Non-pigmented ciliary epithelial cell (primary cell): ENCODE results near the gene TRIM66.

Source experiments
- DNase-seq: peaks from one replicate; pipeline ENCODE4 v3.0.0-alpha.2; 2010; ENCODE audit warnings: low read depth

Gene TRIM66

DNA sequence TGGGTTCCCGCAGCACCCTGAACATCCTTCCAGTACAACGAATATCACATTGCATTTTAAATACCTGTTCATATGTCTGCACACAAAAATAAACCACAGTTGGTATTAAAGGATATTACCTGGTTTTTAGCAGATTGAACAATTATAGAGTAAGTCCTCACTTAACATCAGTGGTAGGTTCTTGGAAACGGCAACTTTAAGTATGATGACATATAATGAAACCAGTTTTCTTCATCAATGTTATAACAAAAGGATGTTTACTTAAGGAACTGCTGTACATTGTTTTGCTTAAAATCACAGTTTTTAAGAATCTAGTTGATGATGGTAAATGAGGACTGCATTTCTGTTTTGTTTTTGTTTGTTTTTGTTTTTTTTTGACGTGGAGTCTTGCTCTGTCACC lies 28.0 kb downstream of the TRIM66 start:
- no peak for DNase-seq

DNA sequence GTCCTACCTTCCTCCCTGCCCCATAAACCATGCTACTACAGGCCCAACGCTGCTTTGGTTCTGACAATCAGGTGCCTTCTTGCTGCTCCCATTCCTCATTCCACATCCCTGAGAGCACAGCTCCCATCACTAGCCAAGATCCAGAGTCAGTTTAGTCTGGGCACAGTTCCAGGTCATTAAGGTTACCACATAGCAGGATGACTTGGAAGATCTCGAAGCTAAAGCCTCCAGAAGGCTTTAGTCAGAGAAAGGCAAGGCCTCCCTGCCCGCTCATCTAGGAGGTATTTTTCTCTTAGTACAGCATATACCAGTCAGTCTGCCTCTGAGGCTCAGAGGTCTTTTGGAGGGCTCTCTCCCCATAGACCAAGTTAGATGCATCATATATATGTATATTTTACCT lies 30.3 kb downstream of the TRIM66 start:
- peak; percentile 73 for DNase-seq

DNA sequence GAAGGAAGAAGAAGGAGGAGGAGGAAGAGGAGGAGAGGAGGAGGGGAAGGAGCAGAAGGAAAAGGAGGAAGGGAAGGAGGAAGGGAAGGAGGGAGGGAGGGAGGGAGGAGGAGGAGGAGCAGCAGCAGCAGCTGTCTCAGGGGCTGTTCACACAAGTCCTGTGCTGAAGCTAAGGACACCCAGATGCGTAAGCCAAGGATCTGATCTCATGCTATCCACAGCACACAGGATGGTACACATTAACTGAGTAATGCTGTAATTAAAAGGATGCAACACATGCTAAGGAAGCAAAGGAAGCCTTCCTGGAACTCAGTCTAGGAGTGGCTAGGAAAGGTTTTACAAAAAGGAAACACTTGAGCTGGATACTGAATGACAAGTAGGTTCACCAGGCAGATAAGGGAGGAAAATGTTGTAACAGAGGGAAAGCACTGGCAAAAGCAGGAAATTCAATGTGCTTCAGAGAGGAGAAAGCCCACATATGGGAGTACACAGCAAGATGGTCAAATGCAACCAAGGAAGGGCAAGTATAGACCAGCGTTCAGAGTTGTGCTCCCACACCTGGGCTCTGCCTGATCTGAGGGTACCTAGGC lies 32.0 kb downstream of the TRIM66 start:
- no peak for DNase-seq

DNA sequence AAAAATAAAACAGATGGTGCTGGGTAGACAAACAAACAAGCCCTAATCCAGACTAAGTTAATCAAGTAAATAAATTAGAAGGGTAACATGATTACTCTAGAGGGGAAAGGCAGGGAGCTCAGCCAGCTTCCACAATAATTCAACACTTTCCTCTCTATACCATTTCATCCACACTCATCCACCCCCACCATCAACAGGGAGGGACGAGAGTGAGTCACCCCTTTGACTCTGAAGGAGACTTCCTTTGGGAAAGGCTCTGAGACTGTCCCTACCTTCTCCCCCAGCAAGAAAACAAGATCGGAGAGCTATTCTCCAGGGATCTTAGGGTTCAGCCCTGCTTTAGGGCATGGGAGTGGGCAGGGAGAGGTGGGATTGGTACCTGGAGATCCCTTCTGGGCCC lies 33.1 kb downstream of the TRIM66 start:
- peak; percentile 24 for DNase-seq

DNA sequence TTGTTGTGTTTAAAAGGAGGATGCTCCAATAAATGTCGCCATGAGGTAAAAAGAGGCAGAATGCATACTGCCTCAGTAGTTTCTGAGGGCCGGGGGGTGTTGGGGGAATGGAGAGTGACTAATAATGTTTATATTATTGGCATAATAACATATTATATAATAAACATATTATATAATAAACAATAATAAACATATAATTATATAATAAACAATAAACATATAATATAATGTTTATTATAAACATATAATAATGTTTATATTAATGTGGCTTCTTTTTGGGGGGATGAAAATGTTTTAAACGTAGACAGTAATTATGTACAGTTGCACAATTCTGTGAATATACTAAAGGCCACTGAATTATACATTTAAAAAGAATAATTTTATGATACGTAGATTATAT lies 35.6 kb downstream of the TRIM66 start:
- no peak for DNase-seq

DNA sequence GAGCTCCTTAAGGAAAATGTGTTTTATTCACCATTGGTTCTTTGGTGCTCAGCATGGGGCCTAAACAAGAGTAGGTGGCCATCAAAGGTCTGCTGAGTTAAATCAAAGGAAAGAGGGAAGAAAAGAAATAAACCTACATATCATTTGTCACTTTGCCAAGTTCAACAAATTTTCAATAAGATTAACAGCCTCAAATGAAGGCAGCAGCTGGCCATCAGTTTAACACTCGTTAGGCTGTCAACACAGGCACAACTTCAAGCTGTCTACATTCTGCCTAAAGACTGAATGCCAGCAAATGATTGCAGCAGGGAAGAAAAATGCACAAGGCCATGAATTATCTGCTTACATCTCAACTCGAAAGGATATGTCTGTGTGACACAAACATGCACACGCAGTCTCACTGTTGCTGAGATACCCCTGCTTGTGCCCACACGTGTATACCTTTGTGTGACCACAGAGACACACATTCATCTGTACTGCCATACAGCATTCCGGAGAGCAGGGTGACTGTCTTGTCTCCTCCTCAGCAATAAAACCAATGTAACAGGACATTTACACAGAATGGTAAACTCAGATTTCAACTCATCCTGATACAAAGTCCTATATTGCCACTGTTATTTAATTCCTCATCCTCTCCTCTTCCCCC lies 40.1 kb downstream of the TRIM66 start:
- no peak for DNase-seq

DNA sequence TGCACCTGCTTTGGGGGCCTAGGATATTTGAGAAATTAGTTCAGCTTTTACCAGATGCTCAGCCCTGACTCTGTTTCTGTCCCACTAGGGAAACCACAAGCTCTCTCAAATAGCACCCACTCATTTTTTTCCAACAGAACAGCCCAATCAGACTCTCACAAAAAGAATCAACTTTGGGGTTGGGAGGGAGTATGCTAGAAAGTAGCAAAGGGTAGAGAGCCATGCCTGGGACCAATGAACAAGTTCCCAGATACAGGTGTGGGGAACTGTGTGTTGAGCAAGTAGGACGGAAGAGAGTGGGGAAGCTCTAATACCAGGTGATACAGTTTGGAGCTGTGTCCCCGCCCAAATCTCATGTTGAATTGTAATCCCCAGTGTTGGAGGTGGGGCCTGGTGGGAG lies 41.1 kb downstream of the TRIM66 start:
- no peak for DNase-seq

DNA sequence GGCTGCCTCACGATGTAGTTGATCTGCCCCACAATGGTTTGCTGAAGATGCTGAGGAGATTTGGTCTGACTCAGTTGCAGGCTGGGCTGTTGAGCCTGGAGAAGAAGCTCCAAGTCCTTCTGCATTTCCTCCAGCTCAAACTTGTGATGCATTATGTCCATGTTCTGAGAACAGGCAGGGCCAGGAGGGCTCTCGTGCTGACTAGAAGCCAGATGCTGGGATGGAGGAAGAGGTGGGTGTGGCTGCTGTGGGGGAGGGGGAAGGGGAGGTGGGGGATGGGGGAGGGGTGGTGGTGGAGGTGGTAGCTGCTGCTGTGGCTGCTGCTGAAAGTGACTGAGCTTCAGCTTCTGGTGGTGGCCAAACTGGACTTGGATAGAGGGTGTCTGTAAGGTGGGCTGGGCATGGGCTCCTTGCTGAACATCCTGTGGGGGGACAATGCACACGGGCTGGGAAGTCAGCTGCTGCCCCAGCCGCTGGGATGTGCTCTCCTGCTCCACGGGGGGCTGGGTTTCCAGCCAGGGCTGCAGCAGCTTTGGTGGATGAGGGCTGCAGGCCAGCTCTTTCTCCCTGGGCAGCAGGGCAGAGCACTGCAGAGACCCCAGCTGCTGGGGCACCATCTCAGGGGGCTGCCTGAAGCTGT lies 42.1 kb downstream of the TRIM66 start:
- DNase-seq: no peak

DNA sequence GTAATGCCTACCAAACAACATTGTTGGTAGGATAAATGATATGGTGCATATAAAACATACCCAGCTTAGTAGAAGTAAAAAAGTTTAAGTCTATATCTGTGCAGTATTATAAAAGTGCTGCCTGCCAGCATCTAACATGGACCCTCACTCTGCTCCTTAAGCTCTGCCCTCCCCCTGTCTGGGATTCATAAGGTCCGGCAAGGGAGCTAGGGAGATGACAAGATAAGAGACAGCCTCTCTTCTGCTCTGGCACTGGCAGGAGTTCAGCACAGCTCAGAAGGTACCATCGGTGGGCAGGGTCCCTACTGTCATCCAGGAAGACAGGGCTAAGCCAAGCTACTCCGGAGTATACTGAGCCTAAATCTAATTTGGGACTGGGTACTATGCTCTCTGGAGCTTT lies 42.8 kb downstream of the TRIM66 start:
- DNase-seq: no peak

DNA sequence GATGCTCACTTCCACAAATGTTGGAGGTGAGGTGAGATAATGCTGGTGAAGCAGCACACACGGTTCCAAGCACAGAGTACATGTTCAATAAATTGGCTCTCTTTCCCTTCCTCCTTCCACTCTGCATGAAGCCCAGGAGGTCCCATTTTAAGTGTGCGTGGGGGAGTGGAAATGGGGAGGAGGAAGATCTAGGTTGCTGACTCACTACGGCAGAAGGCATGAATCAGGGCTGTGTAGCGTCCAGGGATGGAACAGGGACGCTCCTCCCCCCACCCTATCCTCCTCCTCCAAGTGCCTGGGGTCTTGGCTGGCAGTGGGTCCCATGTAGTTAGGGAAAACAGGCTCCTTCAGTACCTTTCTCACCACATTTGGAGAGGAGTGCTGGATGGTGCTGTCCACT lies 44.2 kb downstream of the TRIM66 start:
- DNase-seq: no peak

DNA sequence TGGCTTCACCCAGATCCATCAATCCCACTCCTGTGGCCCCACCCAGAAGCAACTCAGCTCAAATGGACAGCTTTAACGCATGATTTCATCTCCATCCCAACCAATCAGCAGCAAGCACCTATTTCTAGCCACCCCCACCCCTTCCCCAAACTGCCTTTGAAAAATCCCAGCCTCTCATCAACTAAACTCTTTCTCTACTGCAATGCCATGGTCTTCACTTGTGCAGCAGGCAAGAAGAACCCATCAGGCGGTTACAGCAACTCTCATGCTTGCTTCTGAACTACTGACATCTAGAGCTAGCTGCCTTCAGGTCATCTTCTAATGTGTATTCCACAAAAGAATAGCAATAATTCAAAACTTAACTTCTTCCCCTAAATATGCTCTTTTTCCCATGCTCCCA lies 46.3 kb downstream of the TRIM66 start:
- no peak for DNase-seq

DNA sequence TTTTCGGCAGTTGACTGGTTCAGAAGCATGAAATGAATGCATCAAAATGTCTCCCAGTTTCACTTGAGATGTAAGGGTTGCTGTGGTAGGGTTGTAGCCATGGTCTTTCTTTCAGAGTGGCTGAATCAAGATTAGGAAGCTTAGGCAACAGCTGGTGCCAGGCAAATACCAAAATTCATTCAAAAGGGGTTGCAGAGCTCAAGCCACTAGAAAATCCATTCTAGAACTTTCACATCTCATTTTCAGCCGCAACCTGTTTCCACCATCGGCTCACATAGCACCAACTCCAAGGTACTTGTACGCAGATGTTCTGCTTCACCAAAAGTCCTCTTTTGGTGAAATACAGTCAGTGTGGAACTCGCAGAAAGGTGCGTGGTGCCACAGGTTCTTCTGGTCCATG lies 48.0 kb downstream of the TRIM66 start:
- DNase-seq: no peak

DNA sequence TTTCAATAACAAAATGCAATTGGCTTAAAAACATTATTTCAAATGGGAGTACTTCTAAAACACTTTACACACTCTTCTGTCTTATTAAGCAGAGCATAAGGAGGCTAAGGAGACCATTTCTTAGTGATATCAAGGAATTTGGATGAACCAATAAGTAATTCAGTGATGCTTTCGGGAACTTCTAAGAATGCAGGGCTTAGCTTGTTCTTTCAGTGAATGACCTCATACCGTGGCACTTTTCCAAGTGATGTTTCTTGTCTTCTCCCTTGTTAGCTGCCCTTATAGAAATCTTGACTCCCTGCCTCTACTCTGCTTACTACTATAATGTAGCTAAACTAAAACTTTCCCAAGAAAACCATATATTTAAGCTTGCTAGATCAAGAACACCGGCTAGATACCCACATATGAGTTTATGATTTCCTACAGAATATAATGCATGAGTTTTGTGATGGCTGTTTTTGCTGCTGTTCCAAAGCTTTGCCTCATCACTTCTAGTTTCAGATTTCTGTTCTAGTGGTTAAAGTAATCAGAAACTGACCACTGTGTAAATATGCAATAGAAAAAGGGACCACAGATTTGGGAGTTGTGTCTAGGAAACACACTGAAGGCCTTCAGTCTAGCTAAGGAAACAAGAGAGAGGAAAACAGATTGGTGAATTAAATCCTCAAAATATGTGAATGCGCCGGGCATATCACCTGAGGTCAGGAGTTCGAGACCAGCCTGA lies 50.9 kb downstream of the TRIM66 start:
- peak; percentile 81 for DNase-seq

DNA sequence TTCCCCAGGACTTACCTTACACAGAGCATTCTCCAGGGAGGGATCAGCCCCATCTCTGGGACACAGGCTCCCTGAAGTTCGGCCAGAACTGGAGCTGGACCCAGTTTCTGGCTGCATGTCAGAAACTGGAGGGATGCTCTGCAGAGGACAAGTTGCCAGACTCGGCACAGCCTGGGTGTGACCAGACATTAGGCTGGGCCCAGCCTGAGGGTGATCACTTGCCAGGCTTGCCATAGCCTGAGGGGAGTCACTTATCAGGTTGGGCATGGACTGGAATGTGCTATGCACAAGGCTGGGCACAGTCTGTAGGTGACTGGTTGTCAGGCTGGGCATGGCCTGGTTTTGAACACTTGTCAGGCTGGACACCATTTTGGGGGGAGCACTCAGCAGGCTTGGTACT lies 57.8 kb downstream of the TRIM66 start:
- DNase-seq: no peak

DNA sequence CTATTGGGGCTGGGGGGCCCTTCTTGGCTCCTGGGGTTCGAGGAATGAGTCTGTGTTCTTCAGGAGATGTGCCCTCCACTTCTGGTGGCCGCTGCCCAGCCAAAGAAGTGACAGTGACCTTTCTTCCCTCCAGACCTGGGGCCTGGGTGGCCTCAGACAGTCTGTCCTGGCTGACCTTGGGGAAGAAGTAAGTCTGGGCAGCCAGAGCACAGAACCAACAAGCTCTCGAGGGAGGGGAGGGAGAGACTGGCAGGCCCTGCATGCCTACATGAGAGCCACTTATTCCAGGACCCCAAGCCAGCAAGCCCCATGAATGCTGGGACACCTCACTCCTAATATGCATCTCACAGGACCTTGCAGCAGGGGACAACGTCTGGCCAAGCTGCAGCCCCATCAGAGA lies 61.3 kb downstream of the TRIM66 start:
- no peak for DNase-seq

DNA sequence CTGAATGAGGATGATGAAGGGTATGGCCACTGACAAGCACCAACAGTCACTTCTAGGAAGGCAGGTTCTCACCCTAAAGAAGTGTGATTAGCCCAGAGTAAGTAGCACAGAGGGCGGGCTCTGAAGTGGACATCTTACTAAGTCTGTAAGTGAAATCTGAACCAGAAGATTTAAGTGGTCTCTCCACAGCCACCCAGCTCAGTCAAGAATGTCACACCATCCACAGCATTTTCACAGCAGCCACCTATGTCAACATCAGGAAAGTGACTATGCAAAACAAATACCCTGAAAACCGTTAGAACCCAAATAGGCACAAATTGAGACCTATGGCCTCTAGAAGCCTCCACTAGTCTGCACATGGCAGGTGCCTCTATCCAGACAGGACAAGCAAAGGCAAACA lies 65.4 kb downstream of the TRIM66 start:
- no peak for DNase-seq

DNA sequence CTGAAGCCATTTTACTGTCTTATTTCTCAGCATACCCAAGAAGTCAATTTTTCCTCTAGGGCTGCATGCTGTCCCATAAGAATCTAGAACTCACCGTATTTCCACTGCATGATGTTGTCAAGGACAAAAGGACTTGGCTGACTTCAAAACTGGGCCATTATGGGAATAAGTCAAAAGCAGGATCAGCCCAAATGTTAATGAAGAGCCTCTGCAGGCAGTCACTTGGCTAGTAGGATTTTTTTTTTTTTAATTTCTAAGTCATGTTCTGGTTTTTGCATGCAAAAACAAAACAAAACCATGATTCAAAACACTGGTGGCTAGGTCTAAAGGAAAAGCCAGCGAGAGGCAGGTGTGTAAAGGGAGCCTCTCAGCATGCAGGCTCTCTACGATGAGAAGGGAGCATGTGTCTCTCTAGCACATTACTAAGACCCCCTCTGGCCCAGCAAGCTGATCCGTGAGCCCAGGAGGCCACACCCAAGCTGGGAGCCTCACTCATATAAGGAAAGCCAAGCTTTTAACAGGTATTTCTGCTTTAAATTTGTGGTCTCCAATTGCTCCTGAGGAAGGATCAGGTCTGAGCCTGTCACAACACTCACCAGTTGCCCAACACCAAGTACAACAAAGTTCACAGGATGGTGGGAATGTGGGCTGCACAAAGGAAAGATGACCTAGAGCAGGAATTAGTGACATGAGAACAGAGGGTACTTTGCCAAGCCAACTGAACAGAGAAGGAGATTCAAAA lies 67.0 kb downstream of the TRIM66 start:
- DNase-seq: no peak

DNA sequence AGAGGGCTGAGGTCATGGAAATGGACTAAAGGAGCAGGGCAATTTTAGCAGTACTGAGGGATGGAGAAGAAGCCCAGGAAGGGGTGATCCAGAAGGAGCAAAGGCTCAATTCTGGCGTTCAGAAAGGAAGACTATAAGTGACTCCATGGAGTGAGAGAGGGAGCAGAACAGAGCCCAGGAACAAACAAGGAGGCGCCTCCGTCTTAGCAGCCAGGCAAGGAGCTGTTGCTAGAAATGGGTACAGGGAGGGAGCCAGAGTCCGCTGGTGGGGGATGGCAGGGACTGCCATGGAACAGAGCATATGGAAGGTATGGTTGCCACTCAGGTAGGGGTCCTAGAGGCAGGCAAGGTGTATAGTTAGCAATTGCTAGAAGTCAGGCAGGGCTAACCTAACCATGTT lies 68.0 kb downstream of the TRIM66 start:
- no peak for DNase-seq

DNA sequence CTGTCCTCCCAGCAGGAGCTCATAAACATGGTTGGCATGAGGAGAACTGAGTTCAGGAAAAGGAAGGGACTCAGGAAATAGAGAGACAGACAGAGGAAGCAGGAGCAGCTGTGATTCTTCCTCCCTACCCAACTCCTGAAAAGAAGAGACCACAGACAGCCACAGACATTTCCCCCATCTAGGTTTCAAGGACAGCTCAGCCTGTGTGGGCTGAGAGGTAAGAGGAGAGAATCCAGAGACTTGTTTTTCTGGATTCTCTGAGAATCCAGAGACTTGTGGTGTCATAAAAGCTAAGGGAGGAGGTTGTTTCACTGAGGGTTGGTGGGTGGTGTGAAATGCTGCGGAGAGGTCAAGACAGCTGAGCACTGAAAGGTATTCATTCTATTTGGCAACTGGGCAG lies 69.4 kb downstream of the TRIM66 start:
- no peak for DNase-seq

DNA sequence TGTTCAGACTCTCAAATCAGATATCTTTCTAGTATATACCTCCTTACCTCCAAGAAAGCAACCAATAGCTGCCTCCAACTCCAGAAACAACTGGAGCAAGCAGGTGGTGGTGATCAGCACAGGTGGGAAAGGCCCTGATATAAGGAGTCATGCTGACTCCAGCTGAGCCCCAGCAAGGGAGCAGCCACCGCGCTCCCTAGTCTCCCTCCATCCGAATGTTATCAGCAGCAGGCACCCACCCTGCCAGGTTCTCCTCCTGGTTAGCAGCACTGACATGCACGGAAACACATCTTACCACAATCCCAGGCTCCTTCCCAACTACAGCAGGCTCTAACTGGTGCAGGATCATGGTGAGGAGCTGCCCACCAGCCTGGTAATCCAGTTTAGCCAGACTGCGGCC lies 69.9 kb downstream of the TRIM66 start:
- no peak for DNase-seq

DNA sequence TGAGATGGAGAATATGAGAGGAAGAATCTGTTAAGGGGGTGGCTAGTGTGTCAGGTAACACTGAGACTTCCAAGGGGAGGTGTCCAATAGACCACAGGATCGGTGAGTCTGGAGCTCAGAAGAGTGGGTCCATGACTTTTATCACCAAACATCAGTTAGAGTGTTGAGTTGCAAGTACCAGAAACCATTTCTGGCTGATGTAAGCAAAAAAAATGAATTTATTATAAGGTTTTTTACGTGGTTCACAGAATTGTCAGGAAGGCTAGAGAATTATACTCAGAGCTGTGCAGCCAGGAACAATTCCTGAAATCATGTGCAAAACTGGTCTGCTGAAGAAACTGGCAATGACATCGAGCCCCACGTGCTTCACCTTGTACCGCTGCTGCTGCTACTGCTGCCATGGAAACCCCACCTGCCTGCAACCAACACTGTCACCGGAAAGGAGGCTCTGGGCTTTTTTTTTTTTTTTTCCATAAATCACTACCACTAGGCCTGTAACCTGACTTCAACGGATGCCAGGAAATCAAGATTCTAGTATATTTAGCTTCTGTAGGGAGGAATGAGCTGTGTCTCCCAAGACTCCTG lies 71.8 kb downstream of the TRIM66 start:
- DNase-seq: no peak

DNA sequence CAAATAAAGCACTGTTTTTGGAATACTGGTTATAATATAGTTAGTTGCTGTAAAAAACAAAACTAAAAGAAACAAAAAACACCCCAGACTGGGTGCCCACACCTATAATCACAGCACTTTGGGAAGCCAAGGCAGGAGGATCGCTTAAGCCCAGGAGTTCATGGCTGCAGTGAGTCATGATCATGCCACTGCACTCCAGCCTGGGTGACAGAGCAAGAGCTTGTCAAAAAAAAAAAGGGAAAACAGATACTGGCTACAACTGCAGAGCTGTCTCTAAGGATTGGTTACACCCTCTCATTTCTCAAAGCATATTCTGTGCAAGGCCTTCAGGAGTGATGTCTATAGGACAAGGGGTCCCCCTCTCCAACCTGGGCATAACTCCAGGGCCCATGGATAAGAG lies 73.8 kb downstream of the TRIM66 start:
- no peak for DNase-seq
